GM23248 (cell line): ENCODE data around the gene IFT122. TPM values are rescaled to one million over a fixed set of nuclear protein-coding genes. Genes with fewer than 3 reads are reported as not detected.

Source experiments
- DNase-seq: peaks from one replicate; pipeline ENCODE4 v3.0.0-alpha.2; 2015
- H2AFZ ChIP-seq: fragments of 200-600 bp; sonication (generic); 2 replicates; pipeline ENCODE4 v1.6.1; 2016; ENCODE audit warnings: antibody characterized with exemption
- H3F3A ChIP-seq: fragments of 200-600 bp; sonication (generic); 2 replicates; pipeline ENCODE4 v1.6.1; 2016; ENCODE audit warnings: mild to moderate bottlenecking, antibody characterized with exemption, mixed run types; ENCODE audit not compliant: insufficient read depth
- H3K27ac ChIP-seq: fragments of 200-600 bp; sonication (generic); 2 replicates; pipeline ENCODE4 v1.5.1; 2016; ENCODE audit warnings: mild to moderate bottlenecking
- H3K27me3 ChIP-seq: fragments of 200-600 bp; sonication (generic); replicated peaks from 2 replicates; pipeline ENCODE4 v1.6.1; 2016; ENCODE audit warnings: mild to moderate bottlenecking; ENCODE audit not compliant: insufficient read depth
- H3K36me3 ChIP-seq: fragments of 200-600 bp; sonication (generic); 2 replicates; pipeline ENCODE4 v1.6.1; 2016; ENCODE audit warnings: low read depth, mild to moderate bottlenecking
- H3K4me1 ChIP-seq: fragments of 200-600 bp; sonication (generic); 2 replicates; pipeline ENCODE4 v1.6.1; 2016; ENCODE audit warnings: mild to moderate bottlenecking; ENCODE audit not compliant: insufficient read depth
- H3K4me2 ChIP-seq: fragments of 200-600 bp; sonication (generic); one replicate; pipeline ENCODE4 v1.6.1; 2016; ENCODE audit warnings: mild to moderate bottlenecking; ENCODE audit not compliant: unreplicated experiment
- H3K4me3 ChIP-seq: fragments of 200-600 bp; sonication (generic); 2 replicates; pipeline ENCODE4 v1.5.1; 2016; ENCODE audit warnings: mild to moderate bottlenecking
- H3K79me2 ChIP-seq: fragments of 200-600 bp; sonication (generic); 2 replicates; pipeline ENCODE4 v1.6.1; 2016; ENCODE audit warnings: mild to moderate bottlenecking; ENCODE audit not compliant: insufficient read depth
- H3K9ac ChIP-seq: fragments of 200-600 bp; sonication (generic); 2 replicates; pipeline ENCODE4 v1.6.1; 2016; ENCODE audit warnings: mild to moderate bottlenecking
- H3K9me2 ChIP-seq: fragments of 200-600 bp; sonication (generic); 2 replicates; pipeline ENCODE4 v1.6.1; 2016; ENCODE audit warnings: mixed run types, mild to moderate bottlenecking, moderate library complexity; ENCODE audit not compliant: insufficient read depth
- H3K9me3 ChIP-seq: fragments of 200-600 bp; sonication (generic); one replicate; pipeline ENCODE4 v1.6.1; 2017; ENCODE audit warnings: low read depth
- H4K20me1 ChIP-seq: fragments of 200-600 bp; sonication (generic); 2 replicates; pipeline ENCODE4 v1.6.0; 2016; ENCODE audit not compliant: insufficient read depth
- EZH2 ChIP-seq: fragments of 200-600 bp; sonication (generic); IDR thresholded peaks from 2 replicates; pipeline ENCODE4 v1.6.1; 2018; ENCODE audit warnings: antibody characterized with exemption, mild to moderate bottlenecking; ENCODE audit not compliant: insufficient read depth, poor library complexity, severe bottlenecking
- EZH2phosphoT487 ChIP-seq: fragments of 200-600 bp; sonication (generic); IDR thresholded peaks from 2 replicates; pipeline ENCODE4 v1.6.1; 2018; ENCODE audit warnings: antibody characterized with exemption, moderate library complexity, mild to moderate bottlenecking, low read depth; ENCODE audit not compliant: insufficient read depth
- WGBS, 2 experiments: methylation state at CpG; one replicate each; pipeline ENCODE4 v1.1.6; 2015 to 2017; ENCODE audit warnings: low lambda C conversion rate in 2 of 2, low coverage in 1 of 2; ENCODE audit errors: missing lambda C conversion rate in 2 of 2; 5-methylcytosine and 5-hydroxymethylcytosine counted together
- in situ Hi-C: fragments of 300-500 bp; cut with MboI; formaldehyde crosslinking; loops from 2 replicates; pipeline ENCODE4 v1.15.0; 2020
- polyA plus RNA-seq: library from polyadenylated mRNA; unstranded; fragments of >200 nt; fragmentation: Nextera tagmentation; extraction: Ambion mirVana; gene quantifications from 2 replicates; pipeline ENCODE4 v1.2.1, GENCODE V29; 2016
- total RNA-seq: library from RNA; depleted of rRNA; stranded (reverse); fragments of >200 nt; shearing (Covaris generic); gene quantifications from 2 replicates; pipeline ENCODE4 v1.2.3, GENCODE V29; 2014

The IFT122 gene
- total and polyA plus RNA-seq, 2 experiments from 2014 or later: 16.1 to 16.3 TPM

DNA sequence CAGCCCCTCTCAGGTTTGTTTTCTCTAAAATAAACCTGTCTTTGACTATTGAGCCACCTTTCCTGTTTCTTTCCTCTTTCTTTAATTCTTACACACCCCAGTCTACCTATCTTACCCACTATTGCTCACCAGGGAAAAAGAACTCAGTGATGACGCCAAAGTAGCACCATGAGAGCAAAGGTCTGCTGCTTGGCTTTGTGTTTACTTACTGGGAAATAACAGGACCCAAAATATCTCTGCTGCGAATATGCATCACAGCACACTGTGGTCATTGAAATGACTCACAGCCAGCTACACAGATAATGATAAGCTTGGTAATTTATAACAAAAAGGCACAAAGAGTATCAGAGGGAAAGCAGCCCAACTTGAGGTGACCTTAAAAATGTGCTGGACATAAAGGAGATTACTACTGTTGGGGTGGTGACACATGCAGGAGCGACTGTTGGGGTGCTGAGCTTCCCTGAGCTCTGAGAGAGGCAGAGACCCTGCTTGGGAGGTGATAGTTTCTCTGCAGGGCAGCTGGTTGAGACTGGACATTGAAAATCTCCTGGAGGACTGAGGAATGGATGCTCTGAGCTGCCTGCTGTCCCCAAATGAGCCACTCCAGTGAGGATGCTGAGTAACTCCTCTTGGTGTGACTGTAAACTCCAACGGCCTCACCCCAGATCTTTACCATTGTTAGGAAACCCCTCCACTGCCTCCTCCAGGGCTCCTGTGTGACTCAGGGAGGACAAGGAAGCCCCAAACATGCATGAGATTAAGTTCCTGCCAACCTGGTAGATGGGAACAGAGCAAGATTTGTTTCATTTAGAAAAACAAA lies 26.1 kb upstream of the IFT122 start:
- TF ChIP-seq EZH2: no peak
- no peak for TF ChIP-seq EZH2phosphoT487
- 10 to 13% methylated on average over 4 of the region's 4 CpGs for WGBS, 2 experiments
- no peak overlapping the region for H2AFZ ChIP-seq
- peak overlapping the region; percentile 69 for H3K27ac ChIP-seq
- no peaks in the 10 kb centered on the region for H4K20me1 ChIP-seq
- H3K36me3 ChIP-seq: no peaks in the 10 kb centered on the region
- no peaks in the 10 kb centered on the region for H3K79me2 ChIP-seq
- H3K9me2 ChIP-seq: no peaks in the 10 kb centered on the region
- H3K27me3 ChIP-seq: no peaks in the 10 kb centered on the region
- H3F3A ChIP-seq: peaks cover 25% of the 10 kb centered on the region
- peak overlapping the region; percentile 51 for H3K9ac ChIP-seq
- H3K4me1 ChIP-seq: peaks cover 16% of the 10 kb centered on the region
- H3K4me3 ChIP-seq: no peak overlapping the region
- peak; percentile 93 for DNase-seq
- H3K4me2 ChIP-seq: peak overlapping the region; percentile 9
- no peaks in the 10 kb centered on the region for H3K9me3 ChIP-seq
- in situ Hi-C loops: no loop called here

DNA sequence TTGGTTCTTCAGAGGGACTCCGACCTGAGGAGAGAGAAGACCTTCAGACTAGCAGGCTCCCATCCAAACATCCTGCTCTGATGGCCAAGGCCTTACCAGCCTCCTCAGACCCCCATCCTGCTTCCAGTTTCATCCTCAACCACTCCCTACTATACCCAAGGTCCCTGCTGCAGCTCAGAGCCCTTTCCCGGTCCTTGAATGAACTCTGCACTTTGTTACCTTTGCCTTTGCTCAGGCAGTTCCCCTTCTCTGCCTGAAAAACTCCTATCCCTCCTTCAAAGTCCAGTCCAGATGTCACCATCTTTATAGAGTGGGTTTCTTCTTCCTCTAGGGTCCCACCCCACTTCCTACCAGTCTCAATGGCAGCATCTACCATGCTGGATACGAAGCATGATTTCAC lies 24.6 kb upstream of the IFT122 start:
- Histone ChIP-seq H3F3A (peaks cover 25% of the 10 kb centered on the region), H3K4me1 (peaks cover 16% of the 10 kb centered on the region), H4K20me1 (no peaks in the 10 kb centered on the region), H3K36me3 (no peaks in the 10 kb centered on the region), H2AFZ (no peak overlapping the region), H3K4me3 (no peak overlapping the region), H3K4me2 (no peak overlapping the region), H3K27ac (no peak overlapping the region), H3K9me3 (no peaks in the 10 kb centered on the region), H3K9me2 (no peaks in the 10 kb centered on the region), H3K79me2 (no peaks in the 10 kb centered on the region), H3K27me3 (no peaks in the 10 kb centered on the region), H3K9ac (no peak overlapping the region)
- TF ChIP-seq EZH2phosphoT487: no peak
- TF ChIP-seq EZH2: no peak
- WGBS, 2 experiments: 61 to 70% methylated on average over 3 of the region's 3 CpGs
- no peak for DNase-seq
- in situ Hi-C loops: no loop called here

DNA sequence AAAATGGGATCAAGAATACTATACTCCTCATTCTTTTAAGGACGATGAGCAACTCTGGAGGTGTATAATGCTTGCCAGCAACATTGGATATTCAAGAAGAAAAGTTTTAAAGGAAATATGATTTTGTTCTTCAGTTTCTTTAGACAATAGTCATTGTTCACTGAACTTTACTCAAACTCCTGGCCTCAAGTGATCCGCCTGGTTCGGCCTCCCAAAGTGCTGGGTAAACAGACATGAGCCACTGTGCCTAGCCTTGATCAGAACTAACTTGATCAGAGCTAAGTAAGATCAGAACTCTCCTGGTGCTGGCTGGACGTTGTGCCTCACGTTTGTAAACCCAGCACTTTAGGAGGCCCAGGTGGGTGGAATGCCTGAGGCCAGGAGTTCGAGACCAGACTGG lies 24.2 kb upstream of the IFT122 start:
- no peaks in the 10 kb centered on the region for H3K36me3 ChIP-seq
- 75 to 78% methylated on average over 6 of the region's 6 CpGs for WGBS, 2 experiments
- no peaks in the 10 kb centered on the region for H3K9me3 ChIP-seq
- no peak overlapping the region for H3K27ac ChIP-seq
- H3F3A ChIP-seq: peaks cover 25% of the 10 kb centered on the region
- H3K9ac ChIP-seq: no peak overlapping the region
- in situ Hi-C loops: no loop called here
- no peak overlapping the region for H2AFZ ChIP-seq
- no peak for DNase-seq
- no peaks in the 10 kb centered on the region for H4K20me1 ChIP-seq
- no peaks in the 10 kb centered on the region for H3K79me2 ChIP-seq
- peaks cover 16% of the 10 kb centered on the region for H3K4me1 ChIP-seq
- no peak overlapping the region for H3K4me3 ChIP-seq
- no peaks in the 10 kb centered on the region for H3K27me3 ChIP-seq
- no peak for TF ChIP-seq EZH2
- no peak for TF ChIP-seq EZH2phosphoT487
- no peak overlapping the region for H3K4me2 ChIP-seq
- H3K9me2 ChIP-seq: no peaks in the 10 kb centered on the region

DNA sequence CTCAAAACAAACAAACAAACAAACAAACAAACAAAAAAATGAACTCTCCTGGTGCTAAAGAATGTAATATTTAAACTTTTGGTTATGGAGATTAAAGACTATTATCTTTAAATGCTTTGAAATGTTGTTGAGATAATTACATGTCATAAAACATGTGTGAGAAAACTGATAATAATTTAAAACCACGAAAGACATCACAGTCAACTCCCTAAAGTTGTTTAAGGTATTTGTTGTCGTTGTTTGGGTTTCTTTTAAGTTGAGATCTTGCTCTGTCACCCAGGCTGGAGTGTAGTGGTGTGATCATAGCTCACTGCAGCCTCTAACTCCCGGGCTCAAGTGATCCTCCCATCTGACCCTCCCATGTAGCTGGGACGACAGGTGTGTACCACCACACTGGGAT lies 23.6 kb upstream of the IFT122 start:
- no peaks in the 10 kb centered on the region for H3K27me3 ChIP-seq
- DNase-seq: no peak
- H3K4me3 ChIP-seq: no peak overlapping the region
- no peak overlapping the region for H3K27ac ChIP-seq
- in situ Hi-C loops: no loop called here
- H3K9me3 ChIP-seq: no peaks in the 10 kb centered on the region
- 59 to 60% methylated on average over 4 of the region's 4 CpGs for WGBS, 2 experiments
- no peaks in the 10 kb centered on the region for H4K20me1 ChIP-seq
- H3K36me3 ChIP-seq: no peaks in the 10 kb centered on the region
- no peak for TF ChIP-seq EZH2phosphoT487
- TF ChIP-seq EZH2: no peak
- H3K4me1 ChIP-seq: peaks cover 16% of the 10 kb centered on the region
- H2AFZ ChIP-seq: no peak overlapping the region
- H3K4me2 ChIP-seq: no peak overlapping the region
- no peaks in the 10 kb centered on the region for H3K79me2 ChIP-seq
- H3F3A ChIP-seq: peaks cover 25% of the 10 kb centered on the region
- H3K9me2 ChIP-seq: no peaks in the 10 kb centered on the region
- no peak overlapping the region for H3K9ac ChIP-seq
